GM21381 (cell line): Measurements from ENCODE around the gene ADORA2A.

Source experiments
- ATAC-seq: cut with Tn5 transposase; IDR thresholded peaks from one replicate; pipeline ENCODE4 v1.9.1; 2021; ENCODE audit warnings: mild to moderate bottlenecking, moderate library complexity; ENCODE audit not compliant: unreplicated experiment

Gene ADORA2A

DNA sequence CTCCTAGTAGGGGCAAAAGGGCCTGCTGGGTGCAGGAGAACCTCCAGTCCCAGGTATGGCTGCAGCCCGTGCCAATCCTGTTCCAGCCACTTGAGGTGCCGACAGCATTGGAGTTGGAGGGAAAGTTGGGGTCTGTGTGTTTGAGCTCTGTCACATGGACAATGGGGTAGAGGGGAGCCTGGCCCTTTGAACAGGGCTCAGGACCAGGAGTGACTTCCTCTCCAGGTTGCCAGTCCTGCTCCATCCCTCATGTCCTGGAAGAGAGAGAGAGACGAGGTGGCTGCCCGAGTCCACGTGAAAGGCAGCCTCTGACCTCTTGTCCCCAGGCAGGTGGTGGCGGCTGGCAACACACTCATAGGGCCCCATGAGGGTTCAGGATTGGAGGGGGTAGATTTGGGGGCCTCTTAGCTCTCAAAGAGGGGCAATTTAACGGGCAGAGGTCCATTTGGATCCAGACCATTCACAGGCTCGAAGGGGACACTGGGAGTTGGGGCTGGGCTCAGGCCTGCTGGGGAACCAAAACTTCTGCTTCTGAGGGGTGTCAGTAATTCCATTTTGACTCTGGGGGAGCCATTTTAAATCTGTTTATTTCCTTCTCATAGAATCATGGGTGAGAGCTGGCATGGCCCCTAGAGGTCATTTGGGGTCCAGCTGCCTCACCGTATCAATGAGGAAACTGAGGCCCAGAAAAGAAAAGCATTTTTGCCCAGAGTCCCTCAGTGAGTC, 4.1 kb downstream of the ADORA2A start:
- no peak for ATAC-seq

DNA sequence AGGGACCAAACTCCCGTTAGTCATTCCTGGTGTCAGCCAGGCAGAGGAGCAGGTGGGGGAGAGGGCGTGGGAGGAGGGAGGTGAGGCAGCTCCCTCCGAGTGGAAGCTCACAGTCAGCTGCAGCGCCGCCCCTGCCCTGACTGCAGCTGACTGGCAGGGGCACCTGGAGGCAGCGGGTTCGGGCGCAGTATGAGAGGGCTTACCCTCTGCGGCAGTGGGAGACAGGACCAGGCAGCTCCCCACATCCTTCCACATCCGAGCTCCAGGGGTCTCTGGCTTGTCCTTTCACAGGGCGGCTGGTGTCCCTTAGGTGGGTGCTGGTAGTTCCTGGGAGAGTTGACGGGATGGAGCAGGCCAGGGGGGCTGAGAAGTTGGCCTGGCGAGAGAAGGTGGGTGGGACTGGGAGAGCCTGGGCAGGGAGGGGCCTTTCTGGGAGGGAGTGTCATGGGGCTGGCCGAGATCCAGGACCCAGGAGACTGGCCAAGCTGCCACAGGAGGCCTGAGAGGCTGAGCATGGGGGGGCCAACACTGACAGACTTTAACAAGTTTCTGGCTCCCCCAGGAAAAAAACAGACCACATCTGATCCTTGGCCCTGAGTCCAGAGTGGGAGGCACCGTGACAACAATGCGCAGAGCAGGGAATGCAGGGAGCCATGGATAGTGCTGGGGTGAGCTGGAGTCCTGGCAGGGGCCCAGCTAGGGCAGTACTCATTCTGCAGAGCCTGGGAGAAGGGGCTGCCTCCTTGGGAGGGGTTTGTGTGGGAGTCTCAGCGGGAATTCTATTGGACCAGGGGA, 4.9 kb downstream of the ADORA2A start:
- no peak for ATAC-seq

- no peak for ATAC-seq
Measured at GRCh38 chr22:24433001-24433827, 5.8 kb downstream of the ADORA2A start.

DNA sequence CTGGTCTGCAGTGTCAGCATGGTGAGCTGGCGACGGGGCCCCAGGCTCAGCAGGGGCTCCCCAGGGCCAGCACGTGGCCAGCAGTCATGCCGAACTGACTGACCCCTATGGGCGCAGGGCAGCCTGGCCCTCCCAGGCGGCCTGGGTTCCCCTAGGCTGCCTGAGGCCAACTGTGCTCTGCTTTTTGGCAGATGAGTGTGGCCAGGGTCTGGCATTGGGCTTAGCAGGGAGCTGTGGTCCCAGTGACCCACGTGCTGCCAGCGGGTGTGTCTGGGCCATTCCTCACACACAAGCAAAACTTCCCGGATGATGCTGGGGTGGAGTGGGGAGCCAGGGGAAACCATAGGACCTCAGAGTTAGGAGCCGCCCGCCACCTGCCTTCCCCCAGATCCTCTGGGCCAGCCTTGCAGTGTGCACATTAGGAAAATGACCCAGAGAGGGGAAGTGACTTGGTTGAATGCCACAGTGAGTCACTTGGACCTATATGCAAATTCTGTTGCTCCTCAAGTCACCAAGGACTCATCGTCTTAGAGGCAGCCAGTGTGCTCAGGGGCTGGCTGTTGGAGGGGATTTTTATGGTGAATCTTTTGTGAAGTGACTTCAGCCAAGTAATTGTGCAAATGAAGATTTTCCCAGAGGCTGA, 6.5 kb downstream of the ADORA2A start:
- peak; percentile 68 for ATAC-seq

- peak; percentile 50 for ATAC-seq
Measured at GRCh38 chr22:24434471-24435322, 7.3 kb downstream of the ADORA2A start.

DNA sequence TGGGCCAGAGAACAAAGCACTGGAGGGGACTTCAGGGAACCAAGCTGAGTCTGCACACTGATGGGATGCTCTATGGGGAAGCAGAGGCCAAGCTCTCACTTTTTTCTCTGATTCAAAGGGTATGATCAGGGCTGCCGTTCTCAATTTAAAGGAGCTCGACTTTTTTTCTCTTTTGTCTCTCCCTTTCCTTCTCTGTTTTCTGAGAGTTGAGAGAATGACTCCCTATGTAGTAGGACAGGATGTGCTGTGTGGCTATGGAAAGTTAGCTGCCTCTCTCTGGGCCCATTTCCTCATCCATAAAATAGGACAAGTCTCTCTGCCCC, 7.9 kb downstream of the ADORA2A start:
- no peak for ATAC-seq

DNA sequence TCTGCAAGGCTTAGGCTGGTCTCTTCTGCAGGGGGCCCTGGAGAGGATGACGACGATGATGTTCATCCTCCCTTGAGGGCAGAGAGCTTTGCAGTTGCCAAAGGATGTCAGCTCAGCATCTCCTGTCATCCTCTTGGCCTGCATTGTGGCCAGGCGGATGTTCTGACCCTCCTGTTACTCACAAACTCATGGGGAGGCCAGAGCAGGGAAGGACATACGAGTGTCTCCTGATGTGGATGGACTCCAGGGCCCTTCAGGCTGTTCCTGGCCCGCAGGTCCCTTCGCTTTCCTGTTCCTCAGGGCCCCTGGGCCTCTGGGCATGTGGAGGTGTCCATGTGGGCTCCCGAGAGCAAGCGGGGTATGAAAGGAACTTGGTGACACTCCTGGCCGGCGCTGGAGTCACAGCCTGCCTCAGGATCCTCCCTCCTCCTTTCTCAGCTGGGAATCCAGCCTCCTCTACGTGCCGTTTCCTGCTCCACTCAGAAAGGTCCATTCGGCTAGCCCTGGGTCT, 8.5 kb downstream of the ADORA2A start:
- no peak for ATAC-seq

DNA sequence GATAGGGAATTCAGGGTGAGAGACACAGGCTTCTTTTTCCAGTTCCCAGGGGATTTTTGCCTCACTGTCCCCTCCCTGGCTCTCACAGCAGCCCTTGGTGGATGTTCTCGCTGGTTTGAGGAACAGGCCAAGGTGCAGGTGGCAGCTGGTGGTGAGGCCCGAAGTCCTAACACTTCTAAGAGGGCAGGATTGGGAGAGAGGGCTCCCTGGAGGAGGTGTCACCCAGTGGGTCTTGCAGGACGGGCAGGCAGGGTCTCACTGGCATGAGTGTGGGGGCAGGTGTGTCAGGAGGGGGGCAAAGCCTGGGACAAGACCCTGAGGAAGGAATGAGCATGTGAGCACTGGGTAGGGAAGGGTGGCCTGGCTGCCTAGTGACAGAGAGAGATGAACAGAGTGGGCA, 9.2 kb downstream of the ADORA2A start:
- ATAC-seq, result no peak

DNA sequence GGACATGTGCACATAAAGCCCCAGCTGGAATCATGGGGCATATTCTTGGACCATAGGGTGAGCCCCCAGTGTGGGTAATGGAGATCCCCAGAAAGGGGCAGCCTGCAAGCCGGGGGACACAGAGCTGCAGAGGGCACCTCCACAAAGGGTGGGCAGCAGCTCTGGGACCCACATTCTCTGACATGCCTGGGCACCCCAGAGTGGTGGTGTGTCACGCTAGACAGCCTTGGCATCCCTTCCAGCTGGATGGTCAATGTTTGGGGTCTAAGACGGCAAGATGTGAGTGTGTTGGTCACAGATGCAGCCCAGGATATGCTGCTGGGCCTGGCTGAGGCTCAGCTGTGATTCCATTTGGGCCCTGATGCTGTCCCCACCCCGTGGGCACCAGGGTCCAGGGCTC, 9.7 kb downstream of the ADORA2A start:
- ATAC-seq, result no peak

DNA sequence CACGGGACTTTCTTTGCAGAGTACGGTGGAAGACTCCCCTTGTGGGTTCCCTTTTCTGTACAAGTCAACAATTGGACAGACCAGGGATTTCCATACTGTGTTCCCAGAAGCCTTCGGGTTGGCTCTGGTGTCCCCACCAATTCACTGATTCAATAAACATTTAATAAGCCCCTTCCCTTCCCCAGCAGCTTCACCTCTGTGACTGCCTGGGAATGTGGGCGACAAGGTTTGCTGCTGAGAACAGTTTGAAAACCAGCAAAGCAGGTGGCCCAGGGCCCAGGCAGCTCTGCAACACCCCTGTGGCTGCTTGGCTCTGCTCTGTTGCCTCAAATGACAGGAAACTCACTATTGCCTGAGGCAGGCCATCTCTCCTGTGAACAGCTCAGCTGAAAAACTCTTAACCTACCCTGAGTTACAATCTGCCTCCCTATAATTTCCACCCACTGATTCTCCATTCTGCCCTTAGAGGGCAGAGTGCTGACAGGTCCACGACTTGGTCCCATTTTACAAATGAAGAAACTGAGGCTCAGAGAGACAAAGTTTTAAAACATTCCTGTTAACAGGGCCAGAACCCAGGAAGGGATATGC, 10.4 kb downstream of the ADORA2A start:
- ATAC-seq, result no peak

- no peak for ATAC-seq
Measured at GRCh38 chr22:24440270-24440717, 12.9 kb downstream of the ADORA2A start.

DNA sequence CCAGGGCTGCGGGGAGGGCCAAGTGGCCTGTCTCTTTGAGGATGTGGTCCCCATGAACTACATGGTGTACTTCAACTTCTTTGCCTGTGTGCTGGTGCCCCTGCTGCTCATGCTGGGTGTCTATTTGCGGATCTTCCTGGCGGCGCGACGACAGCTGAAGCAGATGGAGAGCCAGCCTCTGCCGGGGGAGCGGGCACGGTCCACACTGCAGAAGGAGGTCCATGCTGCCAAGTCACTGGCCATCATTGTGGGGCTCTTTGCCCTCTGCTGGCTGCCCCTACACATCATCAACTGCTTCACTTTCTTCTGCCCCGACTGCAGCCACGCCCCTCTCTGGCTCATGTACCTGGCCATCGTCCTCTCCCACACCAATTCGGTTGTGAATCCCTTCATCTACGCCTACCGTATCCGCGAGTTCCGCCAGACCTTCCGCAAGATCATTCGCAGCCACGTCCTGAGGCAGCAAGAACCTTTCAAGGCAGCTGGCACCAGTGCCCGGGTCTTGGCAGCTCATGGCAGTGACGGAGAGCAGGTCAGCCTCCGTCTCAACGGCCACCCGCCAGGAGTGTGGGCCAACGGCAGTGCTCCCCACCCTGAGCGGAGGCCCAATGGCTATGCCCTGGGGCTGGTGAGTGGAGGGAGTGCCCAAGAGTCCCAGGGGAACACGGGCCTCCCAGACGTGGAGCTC, 13.5 kb downstream of the ADORA2A start:
- ATAC-seq, result no peak

DNA sequence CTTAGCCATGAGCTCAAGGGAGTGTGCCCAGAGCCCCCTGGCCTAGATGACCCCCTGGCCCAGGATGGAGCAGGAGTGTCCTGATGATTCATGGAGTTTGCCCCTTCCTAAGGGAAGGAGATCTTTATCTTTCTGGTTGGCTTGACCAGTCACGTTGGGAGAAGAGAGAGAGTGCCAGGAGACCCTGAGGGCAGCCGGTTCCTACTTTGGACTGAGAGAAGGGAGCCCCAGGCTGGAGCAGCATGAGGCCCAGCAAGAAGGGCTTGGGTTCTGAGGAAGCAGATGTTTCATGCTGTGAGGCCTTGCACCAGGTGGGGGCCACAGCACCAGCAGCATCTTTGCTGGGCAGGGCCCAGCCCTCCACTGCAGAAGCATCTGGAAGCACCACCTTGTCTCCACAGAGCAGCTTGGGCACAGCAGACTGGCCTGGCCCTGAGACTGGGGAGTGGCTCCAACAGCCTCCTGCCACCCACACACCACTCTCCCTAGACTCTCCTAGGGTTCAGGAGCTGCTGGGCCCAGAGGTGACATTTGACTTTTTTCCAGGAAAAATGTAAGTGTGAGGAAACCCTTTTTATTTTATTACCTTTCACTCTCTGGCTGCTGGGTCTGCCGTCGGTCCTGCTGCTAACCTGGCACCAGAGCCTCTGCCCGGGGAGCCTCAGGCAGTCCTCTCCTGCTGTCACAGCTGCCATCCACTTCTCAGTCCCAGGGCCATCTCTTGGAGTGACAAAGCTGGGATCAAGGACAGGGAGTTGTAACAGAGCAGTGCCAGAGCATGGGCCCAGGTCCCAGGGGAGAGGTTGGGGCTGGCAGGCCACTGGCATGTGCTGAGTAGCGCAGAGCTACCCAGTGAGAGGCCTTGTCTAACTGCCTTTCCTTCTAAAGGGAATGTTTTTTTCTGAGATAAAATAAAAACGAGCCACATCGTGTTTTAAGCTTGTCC, 14.3 kb downstream of the ADORA2A start:
- no peak for ATAC-seq

DNA sequence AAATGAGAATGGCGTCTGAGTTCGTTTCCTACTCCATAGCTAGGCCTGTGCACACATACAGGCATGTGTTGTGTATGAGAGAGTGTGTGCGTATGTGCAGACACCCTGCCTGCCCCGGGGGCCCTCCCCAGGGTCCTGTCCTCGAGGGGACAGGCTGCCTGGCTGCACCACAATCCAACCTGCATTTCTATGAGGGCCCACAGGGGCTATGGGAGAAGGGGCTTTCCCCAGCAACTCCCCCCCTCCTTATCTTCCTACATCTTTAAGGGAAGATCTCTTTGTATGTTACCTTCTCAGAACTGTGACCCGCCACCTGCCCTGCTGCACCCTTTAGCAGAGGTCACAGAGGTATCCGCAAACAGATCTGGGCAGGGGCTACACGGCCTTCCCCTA, 14.9 kb downstream of the ADORA2A start:
- ATAC-seq, result no peak

GRCh38 chr22:24443668-24444067, 16.3 kb downstream of the ADORA2A start:
- ATAC-seq, result no peak

DNA sequence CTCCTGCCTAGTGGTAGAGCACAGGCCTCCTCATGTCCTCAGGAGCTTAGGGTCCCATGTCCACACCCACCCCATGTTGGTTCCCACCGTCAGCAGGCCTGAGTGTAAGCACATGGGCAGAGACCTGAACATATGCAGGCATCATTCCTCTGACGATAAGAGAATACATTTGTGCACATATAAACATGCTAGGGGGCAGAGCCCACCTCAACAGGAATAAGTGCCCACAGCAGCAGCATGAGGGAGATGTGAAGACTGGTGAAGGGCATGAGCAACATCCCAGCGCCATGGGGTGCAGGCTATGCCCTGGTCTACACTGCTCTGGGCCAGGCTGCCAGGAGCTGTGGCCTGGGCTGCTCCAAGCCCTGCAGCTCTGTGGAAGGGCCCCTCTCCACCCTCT, 16.9 kb downstream of the ADORA2A start:
- ATAC-seq, result no peak

- no peak for ATAC-seq
Measured at GRCh38 chr22:24444729-24445466, 17.5 kb downstream of the ADORA2A start.
